ENCODE data around the gene CLEC4A.
"Not testable (repeated sequence)": the region's sequence is repeated elsewhere in the genome, so short reads cannot be mapped to it uniquely, and the experiment has no call there.

Gene CLEC4A

DNA sequence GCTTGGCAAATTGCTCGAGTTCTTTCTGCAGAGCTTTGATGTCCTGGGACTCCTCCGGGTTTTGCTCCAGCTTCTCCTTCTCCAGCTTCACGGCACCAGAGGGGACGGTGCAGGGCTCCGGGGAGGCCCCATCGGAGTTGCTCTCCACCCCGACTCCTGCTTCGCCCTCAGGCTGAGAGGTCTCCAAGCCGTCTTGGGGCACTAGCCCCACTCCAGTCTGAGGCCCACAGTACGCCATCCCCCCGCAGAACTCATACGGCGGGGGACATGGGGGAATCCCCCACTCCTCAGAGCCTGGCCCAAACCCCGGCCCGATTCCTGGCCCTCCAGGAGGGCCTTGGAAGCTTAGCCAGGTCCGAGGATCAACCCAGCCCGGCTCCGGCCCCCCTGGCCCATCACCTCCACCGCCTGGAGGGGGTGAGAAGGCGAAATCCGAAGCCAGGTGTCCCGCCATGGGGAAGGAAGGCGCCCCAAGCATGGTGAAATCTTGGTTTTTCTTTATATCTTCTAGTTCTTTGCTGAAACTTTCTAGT, 11.0 kb downstream of the CLEC4A start:
- not testable (repeated sequence) for DNase-seq

GRCh38 chr12:8141647-8142046, 18.2 kb downstream of the CLEC4A start:
- not testable (repeated sequence) for DNase-seq

DNA sequence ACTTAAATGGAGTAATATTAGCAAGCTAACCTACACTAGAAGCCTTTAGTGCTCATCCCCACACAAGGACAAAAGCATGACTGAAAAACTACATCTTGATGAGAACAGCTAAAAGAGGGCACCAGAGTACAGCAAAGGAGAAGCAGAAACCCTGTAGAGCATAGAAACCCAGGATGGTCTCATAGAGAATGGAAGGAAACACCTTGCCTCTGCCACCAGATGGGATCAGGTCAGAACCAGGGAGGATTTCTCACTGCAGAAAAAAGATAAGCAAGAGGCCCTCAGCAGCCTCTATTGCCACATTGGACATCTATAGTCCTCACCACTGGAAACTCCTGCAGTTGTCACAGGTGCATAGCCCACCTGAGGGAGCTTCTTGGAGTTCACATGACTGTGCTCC, 19.8 kb downstream of the CLEC4A start:
- DNase-seq: no peak

GRCh38 chr12:8145754-8146441, 22.5 kb downstream of the CLEC4A start:
- no peak for DNase-seq

GRCh38 chr12:8146442-8146771, 23.0 kb downstream of the CLEC4A start:
- no peak for DNase-seq

- DNase-seq: no peak
These were observed 31.1 kb downstream of the CLEC4A start for GRCh38 chr12:8154526-8154925.

DNA sequence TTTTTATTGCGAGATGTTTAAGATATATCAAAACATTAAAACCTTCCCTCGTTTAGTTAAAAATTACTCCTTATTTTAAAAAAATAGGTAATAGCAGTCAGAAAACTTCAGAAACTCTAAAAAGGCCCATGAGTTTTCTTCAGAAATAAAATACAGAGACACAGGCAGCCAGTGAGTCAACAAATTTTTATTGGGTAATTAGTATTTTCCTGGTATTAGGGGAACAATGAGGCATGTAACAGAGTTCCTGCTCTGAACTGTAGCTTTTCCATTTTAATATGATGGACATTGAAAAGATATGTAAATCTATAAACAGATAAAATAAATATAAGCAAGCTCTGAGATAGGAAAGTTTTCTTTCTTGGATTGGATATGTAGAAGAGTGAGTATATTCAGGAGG, 33.0 kb downstream of the CLEC4A start:
- DNase-seq: no peak

GRCh38 chr12:8156845-8157244, 33.4 kb downstream of the CLEC4A start, which contains the start of gene ZNF705A:
Gene ZNF705A, plus strand, starts transcription at chr12:8157015. Its CDS starts 15,611 bp downstream, at chr12:8172626.
- no peak for DNase-seq

- DNase-seq: no peak
These were observed 34.2 kb downstream of the CLEC4A start for GRCh38 chr12:8157484-8158198.

- not testable (repeated sequence) for DNase-seq
These were observed 49.5 kb downstream of the CLEC4A start for GRCh38 chr12:8172911-8173310.

- peak; percentile 89 for DNase-seq
These were observed 56.7 kb downstream of the CLEC4A start for GRCh38 chr12:8179989-8180585.

GRCh38 chr12:8181271-8181670, 57.9 kb downstream of the CLEC4A start:
- DNase-seq: not testable (repeated sequence)

DNA sequence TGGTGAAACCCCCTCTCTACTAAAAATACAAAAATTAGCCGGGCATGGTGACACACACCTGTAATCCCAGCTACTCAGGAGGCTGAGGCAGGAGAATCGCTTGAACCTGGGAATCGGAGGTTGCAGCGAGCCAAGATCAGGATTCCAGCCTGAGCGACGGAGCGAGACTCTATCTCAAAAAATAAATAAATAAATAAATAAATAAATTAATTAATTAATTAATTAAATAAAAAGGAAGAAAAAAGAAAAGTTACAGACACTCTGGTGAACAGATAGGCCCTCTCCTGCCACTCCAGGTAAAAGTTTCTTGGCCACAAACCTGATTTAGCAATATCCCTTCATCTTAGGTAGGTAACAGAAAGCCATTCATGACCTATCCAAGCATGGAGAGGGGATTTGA, 59.5 kb downstream of the CLEC4A start:
- DNase-seq: not testable (repeated sequence)

- DNase-seq: not testable (repeated sequence)
These were observed 59.9 kb downstream of the CLEC4A start for GRCh38 chr12:8183346-8183745.

- not testable (repeated sequence) for DNase-seq
These were observed 60.8 kb downstream of the CLEC4A start for GRCh38 chr12:8184206-8184605.

DNA sequence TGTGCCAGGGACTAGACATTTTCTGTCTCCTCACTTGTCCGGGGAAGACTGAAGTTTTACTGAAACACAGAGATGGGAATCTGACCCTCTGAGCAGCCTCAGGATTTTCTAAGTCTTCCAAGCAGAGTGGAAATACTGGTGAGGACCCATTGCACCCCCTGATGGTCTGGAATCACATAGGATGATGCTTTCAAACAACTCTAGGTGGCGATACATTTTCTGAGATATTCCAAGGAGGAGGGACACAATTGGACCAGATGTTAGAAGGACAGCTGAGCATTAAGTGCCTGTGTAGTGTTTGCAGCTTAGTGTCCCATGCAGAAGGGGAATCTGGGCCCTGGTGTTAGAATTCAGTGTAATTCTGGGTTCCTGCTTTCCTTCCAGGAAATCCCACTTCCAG, 64.7 kb downstream of the CLEC4A start:
- not testable (repeated sequence) for DNase-seq
